Measurements from ENCODE around the gene ZNF22. TPM values are rescaled to one million over a fixed set of nuclear protein-coding genes. Genes with fewer than 3 reads are reported as not detected.
A peak's percentile ranks its signal among the peaks of the same experiment; 100 is the strongest.

Gene ZNF22
- total RNA-seq, 4 donors from 2014 or later: 23.4 to 30.2 (median 26.0) TPM

DNA sequence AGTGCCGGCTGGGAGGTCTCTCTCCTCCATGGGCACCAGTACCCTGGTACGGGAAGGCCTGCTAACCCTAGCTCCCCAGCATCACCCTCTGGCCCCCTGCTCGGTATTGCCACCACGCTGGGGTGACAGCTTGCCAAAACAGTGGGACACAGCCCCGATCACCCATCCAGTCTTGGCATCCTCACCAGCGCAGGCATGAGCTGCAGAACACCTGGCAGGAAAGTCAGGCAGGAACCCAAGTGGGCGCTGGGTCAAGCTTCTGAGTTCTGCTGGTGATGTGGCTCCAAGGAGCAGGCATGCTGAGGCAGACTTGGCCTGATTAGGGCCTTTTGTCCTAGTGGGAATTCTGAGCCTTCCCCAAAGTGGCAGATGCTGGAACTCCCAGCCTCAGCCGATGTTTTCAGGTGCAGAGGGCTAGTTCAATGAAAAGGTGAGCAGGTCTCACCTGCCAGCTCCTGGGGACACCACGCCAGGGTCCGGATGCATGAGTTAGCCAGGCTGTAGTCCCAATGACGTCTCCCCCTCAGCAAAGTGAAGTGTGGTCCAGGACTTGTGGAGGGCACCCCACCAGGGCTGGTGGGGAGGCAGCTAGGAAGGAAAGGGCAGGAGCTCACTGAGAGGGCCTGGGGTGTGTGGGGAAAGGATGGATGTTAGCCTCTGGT is 8.5 kb upstream of the ZNF22 start:
- H3K27ac ChIP-seq: peak overlapping the region in 3 of 4 donors; percentile 54 to 97 (median 96)
- WGBS, 2 donors: 77 to 83% methylated on average over 11 of the region's 11 CpGs
- DNase-seq (ENCODE audit: low spot score in 2 of 2): peak in 1 of 2 donors; percentile 5
- no peak overlapping the region for H3K4me3 ChIP-seq
- TF ChIP-seq, protein P1, sequence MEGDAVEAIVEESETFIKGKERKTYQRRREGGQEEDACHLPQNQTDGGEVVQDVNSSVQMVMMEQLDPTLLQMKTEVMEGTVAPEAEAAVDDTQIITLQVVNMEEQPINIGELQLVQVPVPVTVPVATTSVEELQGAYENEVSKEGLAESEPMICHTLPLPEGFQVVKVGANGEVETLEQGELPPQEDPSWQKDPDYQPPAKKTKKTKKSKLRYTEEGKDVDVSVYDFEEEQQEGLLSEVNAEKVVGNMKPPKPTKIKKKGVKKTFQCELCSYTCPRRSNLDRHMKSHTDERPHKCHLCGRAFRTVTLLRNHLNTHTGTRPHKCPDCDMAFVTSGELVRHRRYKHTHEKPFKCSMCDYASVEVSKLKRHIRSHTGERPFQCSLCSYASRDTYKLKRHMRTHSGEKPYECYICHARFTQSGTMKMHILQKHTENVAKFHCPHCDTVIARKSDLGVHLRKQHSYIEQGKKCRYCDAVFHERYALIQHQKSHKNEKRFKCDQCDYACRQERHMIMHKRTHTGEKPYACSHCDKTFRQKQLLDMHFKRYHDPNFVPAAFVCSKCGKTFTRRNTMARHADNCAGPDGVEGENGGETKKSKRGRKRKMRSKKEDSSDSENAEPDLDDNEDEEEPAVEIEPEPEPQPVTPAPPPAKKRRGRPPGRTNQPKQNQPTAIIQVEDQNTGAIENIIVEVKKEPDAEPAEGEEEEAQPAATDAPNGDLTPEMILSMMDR (IDR thresholded peaks at IDR 0.05): no peak
- TF ChIP-seq POLR2A (IDR thresholded peaks at IDR 0.05) (no peak), EP300 (IDR thresholded peaks at IDR 0.05) (no peak)
- H3K27me3 ChIP-seq: no peaks in the 10 kb centered on the region
- peaks cover 0 to 66% (median 0%) of the 10 kb centered on the region in 3 donors for H3K36me3 ChIP-seq
- peaks cover under 1 to 78% (median 44%) of the 10 kb centered on the region in 4 donors for H3K4me1 ChIP-seq
- H3K9me3 ChIP-seq: no peaks in the 10 kb centered on the region

DNA sequence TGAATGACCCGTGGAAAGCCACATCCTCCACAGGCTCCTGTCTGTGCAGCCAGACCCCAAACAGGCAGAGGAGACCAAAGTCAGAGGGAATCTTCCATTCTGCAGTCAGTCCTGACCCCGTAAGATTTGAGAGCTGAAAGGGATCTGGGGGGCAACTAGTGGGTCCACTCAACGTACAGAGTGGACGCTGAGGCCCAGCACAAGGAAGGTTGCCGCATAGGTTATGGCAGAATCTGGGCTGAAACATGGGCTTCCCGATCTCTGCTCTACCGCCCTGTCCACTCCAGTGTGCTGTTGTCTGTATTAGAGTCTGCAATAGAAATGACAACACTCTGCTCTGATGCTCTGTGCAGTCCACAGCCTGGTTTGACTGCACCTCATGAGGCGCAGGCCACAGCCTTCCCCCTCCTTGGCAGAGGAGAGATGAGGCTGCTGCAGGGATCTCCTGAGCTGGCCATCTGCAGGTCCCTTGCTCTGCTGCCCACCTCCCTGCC is 7.9 kb upstream of the ZNF22 start:
- Histone ChIP-seq H3K4me1 (peaks cover 4 to 83% (median 50%) of the 10 kb centered on the region in 4 donors), H3K27ac (peak overlapping the region; percentile 72 to 97 (median 87)), H3K27me3 (no peaks in the 10 kb centered on the region), H3K4me3 (no peak overlapping the region), H3K36me3 (peaks cover 0 to 61% (median 0%) of the 10 kb centered on the region in 3 donors), H3K9me3 (no peaks in the 10 kb centered on the region)
- WGBS, 2 donors: 87 to 95% methylated on average over 8 of the region's 8 CpGs
- no peak for DNase-seq (ENCODE audit: low spot score in 2 of 2)
- TF ChIP-seq EP300 (IDR thresholded peaks at IDR 0.05) (no peak), POLR2A (IDR thresholded peaks at IDR 0.05) (no peak)
- TF ChIP-seq, protein P1 (IDR thresholded peaks at IDR 0.05): no peak

DNA sequence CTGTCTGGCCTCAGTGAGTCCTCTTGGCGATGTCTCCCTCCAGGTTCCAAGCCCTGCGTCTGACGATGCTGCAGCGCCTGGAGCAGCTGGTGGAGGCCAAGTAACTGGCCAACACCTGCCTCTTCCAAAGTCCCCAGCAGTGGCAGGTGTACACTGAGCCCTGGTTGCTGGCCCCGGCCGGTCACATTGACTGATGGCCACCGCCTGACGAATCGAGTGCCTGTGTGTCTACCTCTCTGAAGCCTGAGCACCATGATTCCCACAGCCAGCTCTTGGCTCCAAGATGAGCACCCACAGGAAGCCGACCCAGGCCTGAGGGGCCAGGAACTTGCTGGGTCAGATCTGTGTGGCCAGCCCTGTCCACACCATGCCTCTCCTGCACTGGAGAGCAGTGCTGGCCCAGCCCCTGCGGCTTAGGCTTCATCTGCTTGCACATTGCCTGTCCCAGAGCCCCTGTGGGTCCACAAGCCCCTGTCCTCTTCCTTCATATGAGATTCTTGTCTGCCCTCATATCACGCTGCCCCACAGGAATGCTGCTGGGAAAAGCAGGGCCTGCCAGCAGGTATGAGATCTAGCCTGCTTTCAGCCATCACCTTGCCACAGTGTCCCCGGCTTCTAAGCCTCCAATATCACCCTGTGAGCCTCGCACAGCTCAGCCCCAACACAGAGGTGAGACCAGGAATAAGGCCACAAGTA is 7.3 kb upstream of the ZNF22 start:
- WGBS, 2 donors: 90 to 98% methylated on average over 8 to 11 of the region's 14 CpGs
- peaks cover 0 to 55% (median 0%) of the 10 kb centered on the region in 3 donors for H3K36me3 ChIP-seq
- peak in 1 of 2 donors; percentile 5 for DNase-seq (ENCODE audit: low spot score in 2 of 2)
- H3K4me3 ChIP-seq: no peak overlapping the region
- H3K27me3 ChIP-seq: no peaks in the 10 kb centered on the region
- TF ChIP-seq POLR2A (IDR thresholded peaks at IDR 0.05) (no peak), EP300 (IDR thresholded peaks at IDR 0.05) (no peak)
- TF ChIP-seq, protein P1 (IDR thresholded peaks at IDR 0.05): no peak
- no peaks in the 10 kb centered on the region for H3K9me3 ChIP-seq
- peaks cover 4 to 89% (median 54%) of the 10 kb centered on the region in 4 donors for H3K4me1 ChIP-seq
- H3K27ac ChIP-seq: peak overlapping the region; percentile 72 to 97 (median 87)

DNA sequence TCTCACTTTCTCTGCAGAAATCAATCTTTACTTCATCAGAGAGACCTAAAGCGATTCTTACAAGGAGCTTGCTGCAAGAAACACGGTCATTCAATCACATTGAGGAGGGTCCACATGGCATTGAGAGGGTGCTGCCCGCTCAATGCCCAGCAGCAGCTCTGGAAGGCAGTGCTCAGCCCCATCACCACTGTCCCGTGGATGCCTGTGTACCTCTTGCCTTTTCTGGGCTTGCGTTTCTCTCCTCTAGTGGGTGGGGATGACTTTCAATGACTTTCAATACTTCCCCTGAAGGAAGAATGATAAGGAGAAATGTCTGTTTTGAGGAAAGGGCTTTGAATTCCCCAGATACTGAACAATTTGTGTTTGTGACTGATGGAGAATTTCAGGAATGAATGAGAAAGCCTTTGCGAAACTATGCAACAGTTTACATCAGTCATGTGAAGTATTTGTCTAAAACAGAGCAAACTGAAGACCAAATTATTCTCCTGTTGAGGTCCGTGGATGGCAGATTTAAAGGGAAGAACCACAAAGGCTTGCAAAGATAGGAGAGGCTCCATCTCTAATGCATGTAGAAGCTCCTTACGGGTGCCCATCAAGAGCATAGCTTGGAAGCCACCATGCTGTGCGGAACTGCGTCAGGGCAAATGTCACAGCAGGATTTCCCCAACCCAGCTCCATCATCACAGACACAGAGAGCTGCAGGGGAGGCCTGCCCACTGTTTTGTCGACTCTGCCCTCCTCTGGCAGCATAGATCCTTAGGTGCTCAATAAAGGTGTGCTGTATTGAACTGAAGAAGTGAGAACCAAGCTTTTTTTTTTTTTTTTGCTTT is 6.6 kb upstream of the ZNF22 start:
- peaks cover 4 to 96% (median 59%) of the 10 kb centered on the region in 4 donors for H3K4me1 ChIP-seq
- no peak overlapping the region for H3K4me3 ChIP-seq
- peak overlapping the region; percentile 72 to 97 (median 87) for H3K27ac ChIP-seq
- no peaks in the 10 kb centered on the region for H3K9me3 ChIP-seq
- peaks cover 0 to 47% (median 0%) of the 10 kb centered on the region in 3 donors for H3K36me3 ChIP-seq
- peak in 1 of 2 donors; percentile 7 for DNase-seq (ENCODE audit: low spot score in 2 of 2)
- WGBS, 2 donors: 60 to 62% methylated on average over 8 to 11 of the region's 11 CpGs
- no peaks in the 10 kb centered on the region for H3K27me3 ChIP-seq
- TF ChIP-seq EP300 (IDR thresholded peaks at IDR 0.05): peak; percentile 20 to 31
- TF ChIP-seq, protein P1 (IDR thresholded peaks at IDR 0.05): no peak
